ENCODE measurements around the gene ARPC5. TPM values are rescaled to one million over a fixed set of nuclear protein-coding genes. Genes with fewer than 3 reads are reported as not detected.

Gene ARPC5
- total and polyA plus RNA-seq, 9 of the 15 experiments (the other 6 are each of a cell fraction or from before 2014, with no cell fraction given) = 71.8 to 150 (median 91.6) TPM

- TF ChIP-seq REST (IDR thresholded peaks at IDR 0.05; ENCODE audit: borderline replicate concordance) = peak; percentile 60; the same call in 1 of the 2 replicates
- TF ChIP-seq REST (CRISPR knock-in tag; IDR thresholded peaks at IDR 0.05; ENCODE audit: low read depth) = no peak
- no peak for TF ChIP-seq NR4A1 (CRISPR knock-in tag; IDR thresholded peaks at IDR 0.05)
- TF ChIP-seq NR4A1 (tag; IDR thresholded peaks at IDR 0.05) = no peak
- TF ChIP-seq ZNF639 (CRISPR knock-in tag; conservative IDR thresholded peaks at IDR 0.05 in 1 of 2, IDR thresholded peaks at IDR 0.05 in 1 of 2) = no peak
- no peak for TF ChIP-seq HMBOX1 (IDR thresholded peaks at IDR 0.05)
- no peak for TF ChIP-seq HMG20B (CRISPR knock-in tag; IDR thresholded peaks at IDR 0.05)
- TF ChIP-seq RCOR1 (IDR thresholded peaks at IDR 0.05; ENCODE audit: borderline replicate concordance in 1 of 2, low read depth in 2 of 2, low read length in 2 of 2) = peak in 1 of 2 experiments; percentile 47; a peak in 1 of 4 replicates
- TF ChIP-seq DMBX1 (CRISPR knock-in tag; IDR thresholded peaks at IDR 0.05; ENCODE audit: borderline replicate concordance) = no peak
- peak; percentile 51 for TF ChIP-seq JUND (IDR thresholded peaks at IDR 0.05; ENCODE audit: borderline replicate concordance, low read depth, low read length)
- no peak for TF ChIP-seq JUND (tag; IDR thresholded peaks at IDR 0.05; ENCODE audit: borderline replicate concordance, low read depth, low read length)
- TF ChIP-seq MEIS2 (IDR thresholded peaks at IDR 0.05; ENCODE audit: partially characterized antibody) = peak; percentile 47
- TF ChIP-seq ZNF436 (CRISPR knock-in tag; IDR thresholded peaks at IDR 0.05) = no peak
- no peak for TF ChIP-seq PTRF (tag; IDR thresholded peaks at IDR 0.05)
- TF ChIP-seq POLR2G (IDR thresholded peaks at IDR 0.05; ENCODE audit: low read depth, low read length) = no peak
- no peak for TF ChIP-seq PYGO2 (tag; IDR thresholded peaks at IDR 0.05)
- no peak for TF ChIP-seq NFXL1 (CRISPR knock-in tag; IDR thresholded peaks at IDR 0.05)
- no peak for TF ChIP-seq CBX1 (IDR thresholded peaks at IDR 0.05; ENCODE audit: low read depth)
- TF ChIP-seq RAD21 (CRISPR knock-in tag; conservative IDR thresholded peaks at IDR 0.05 in 1 of 2, IDR thresholded peaks at IDR 0.05 in 1 of 2) = peak; percentile 76 to 82
Measured at GRCh38 chr1:183609313-183609712, 26.3 kb downstream of the ARPC5 start (continued).

All from K562 (cell line).